SK-N-SH treated with all-trans-retinoic acid at 6 μM for 48 hours (cell line): ENCODE measurements around the gene ETFB.

Experiments
- ESRRG ChIP-seq: fragments of 250-450 bp; sonication (Bioruptor Pico); IDR thresholded peaks from 2 replicates; pipeline ENCODE4 v1.6.1; 2021; ENCODE audit warnings: mild to moderate bottlenecking
- GLIS3 ChIP-seq: fragments of 250-450 bp; sonication (Bioruptor Pico); IDR thresholded peaks from 2 replicates; pipeline ENCODE4 v1.5.0; 2020; ENCODE audit warnings: mild to moderate bottlenecking, moderate library complexity

- TF ChIP-seq GLIS3 (CRISPR knock-in tag) (no peak), ESRRG (CRISPR knock-in tag) (no peak)
Measured at GRCh38 chr19:51295382-51296126, 70.6 kb downstream of the ETFB start.
